H1 (cell line): ENCODE results near the gene ZNF441.

Source experiments
- JUND ChIP-seq: IDR thresholded peaks from 2 replicates; pipeline ENCODE4 v1.6.1; 2011; ENCODE audit warnings: mild to moderate bottlenecking, improper control_type of control experiment, low read length
- POLR2A ChIP-seq, 2 experiments: IDR thresholded peaks; 1 replicate in 1 of 2; 2 replicates in 1 of 2; pipeline ENCODE4 v1.6.1; 2011; ENCODE audit warnings: low read depth in 2 of 2, low read length in 2 of 2, mild to moderate bottlenecking in 2 of 2; ENCODE audit errors: control extremely low read depth in 1 of 2
- POLR2AphosphoS5 ChIP-seq: IDR thresholded peaks from 2 replicates; pipeline ENCODE4 v1.6.1; 2011; ENCODE audit warnings: low read depth, low read length
- RFX5 ChIP-seq: IDR thresholded peaks from 2 replicates; pipeline ENCODE4 v1.6.1; 2011; ENCODE audit warnings: low read depth, low read length, improper control_type of control experiment, borderline replicate concordance

DNA sequence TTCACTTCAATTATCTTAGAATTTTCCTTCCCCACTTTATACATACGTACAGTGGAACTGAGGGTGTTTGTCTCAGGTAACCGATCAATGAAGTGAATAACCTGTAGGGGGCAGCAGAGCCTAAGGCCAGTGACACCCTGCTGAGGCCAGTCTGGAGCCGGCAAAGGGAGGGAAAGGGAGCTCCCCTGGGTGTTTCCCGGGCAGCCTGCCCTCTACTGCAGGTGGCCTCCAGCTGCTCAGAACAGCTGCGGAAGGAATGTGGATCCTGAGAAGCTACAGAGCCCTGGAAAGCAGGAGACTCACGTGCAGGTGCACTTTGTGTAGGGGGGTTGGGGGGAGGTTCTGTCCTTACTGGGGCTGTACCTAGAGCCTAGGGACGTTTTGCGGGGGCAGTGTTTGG is 30.7 kb downstream of the ZNF441 start:
- TF ChIP-seq RFX5: no peak
- no peak for TF ChIP-seq POLR2AphosphoS5
- no peak for TF ChIP-seq POLR2A (IDR thresholded peaks at IDR 0.05; ENCODE audit: control extremely low read depth in 1 of 2, low read depth in 2 of 2, low read length in 2 of 2)
- TF ChIP-seq JUND: no peak
